ENCODE results near the gene TNIP1.

DNA sequence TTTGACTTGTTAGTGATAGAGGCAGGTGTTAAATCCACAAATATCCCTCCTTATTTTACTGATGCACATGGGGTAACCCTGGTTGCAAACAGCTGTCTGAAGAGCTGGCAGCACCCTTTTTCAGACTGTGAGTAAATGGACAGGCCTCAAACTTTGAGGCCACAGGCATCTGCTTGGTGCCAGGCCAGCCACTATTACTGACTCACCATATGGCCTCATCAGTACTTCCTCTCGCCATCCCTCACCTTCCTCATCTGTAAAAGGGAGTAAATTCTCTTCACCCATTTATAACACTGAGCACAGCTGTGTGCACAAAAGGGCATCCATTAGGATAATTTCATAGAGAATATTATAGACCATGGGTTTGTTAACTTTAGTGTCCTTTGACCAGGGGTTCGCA is 11.9 kb upstream of the TNIP1 start:
- TF ChIP-seq, protein P1, sequence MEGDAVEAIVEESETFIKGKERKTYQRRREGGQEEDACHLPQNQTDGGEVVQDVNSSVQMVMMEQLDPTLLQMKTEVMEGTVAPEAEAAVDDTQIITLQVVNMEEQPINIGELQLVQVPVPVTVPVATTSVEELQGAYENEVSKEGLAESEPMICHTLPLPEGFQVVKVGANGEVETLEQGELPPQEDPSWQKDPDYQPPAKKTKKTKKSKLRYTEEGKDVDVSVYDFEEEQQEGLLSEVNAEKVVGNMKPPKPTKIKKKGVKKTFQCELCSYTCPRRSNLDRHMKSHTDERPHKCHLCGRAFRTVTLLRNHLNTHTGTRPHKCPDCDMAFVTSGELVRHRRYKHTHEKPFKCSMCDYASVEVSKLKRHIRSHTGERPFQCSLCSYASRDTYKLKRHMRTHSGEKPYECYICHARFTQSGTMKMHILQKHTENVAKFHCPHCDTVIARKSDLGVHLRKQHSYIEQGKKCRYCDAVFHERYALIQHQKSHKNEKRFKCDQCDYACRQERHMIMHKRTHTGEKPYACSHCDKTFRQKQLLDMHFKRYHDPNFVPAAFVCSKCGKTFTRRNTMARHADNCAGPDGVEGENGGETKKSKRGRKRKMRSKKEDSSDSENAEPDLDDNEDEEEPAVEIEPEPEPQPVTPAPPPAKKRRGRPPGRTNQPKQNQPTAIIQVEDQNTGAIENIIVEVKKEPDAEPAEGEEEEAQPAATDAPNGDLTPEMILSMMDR (IDR thresholded peaks at IDR 0.05): no peak
- no peak for TF ChIP-seq POLR2A (IDR thresholded peaks at IDR 0.05)

Data from sigmoid colon (tissue), 3 donors.